ENCODE measurements around the gene AGXT. TPM values are rescaled to one million over a fixed set of nuclear protein-coding genes. Genes with fewer than 3 reads are reported as not detected.
A peak's percentile ranks its signal among the peaks of the same experiment; 100 is the strongest.

The AGXT gene
- total RNA-seq, 1 donor from 2014 or later = not detected

GRCh38 chr2:240886023-240886565 is 17.5 kb downstream of the AGXT start:
- Mint-ChIP-seq H3K4me1 (no peaks in the 10 kb centered on the region), H3K27me3 (ENCODE audit: low read depth) (peaks cover 3% of the 10 kb centered on the region), H3K4me3 (no peak overlapping the region), H3K9me3 (no peaks in the 10 kb centered on the region), H3K36me3 (ENCODE audit: low read depth) (no peaks in the 10 kb centered on the region), H3K27ac (ENCODE audit: unreplicated experiment) (peak overlapping the region; percentile 36)
- no peak for TF ChIP-seq CTCF (conservative IDR thresholded peaks at IDR 0.05)
- no peak for DNase-seq (ENCODE audit: low read depth, low spot score)

- Mint-ChIP-seq H3K9me3 (no peaks in the 10 kb centered on the region), H3K4me3 (no peak overlapping the region), H3K27ac (ENCODE audit: unreplicated experiment) (no peak overlapping the region), H3K4me1 (no peaks in the 10 kb centered on the region), H3K27me3 (ENCODE audit: low read depth) (peaks cover 2% of the 10 kb centered on the region), H3K36me3 (ENCODE audit: low read depth) (no peaks in the 10 kb centered on the region)
- no peak for DNase-seq (ENCODE audit: low read depth, low spot score)
- TF ChIP-seq CTCF (conservative IDR thresholded peaks at IDR 0.05) = no peak
These were observed 18.3 kb downstream of the AGXT start for GRCh38 chr2:240886678-240887609.

- Mint-ChIP-seq H3K36me3 (ENCODE audit: low read depth) (no peaks in the 10 kb centered on the region), H3K9me3 (no peaks in the 10 kb centered on the region), H3K4me3 (no peak overlapping the region), H3K27me3 (ENCODE audit: low read depth) (no peaks in the 10 kb centered on the region), H3K4me1 (no peaks in the 10 kb centered on the region), H3K27ac (ENCODE audit: unreplicated experiment) (no peak overlapping the region)
- DNase-seq (ENCODE audit: low read depth, low spot score) = no peak
- TF ChIP-seq CTCF (conservative IDR thresholded peaks at IDR 0.05) = no peak
These were observed 19.0 kb downstream of the AGXT start for GRCh38 chr2:240887631-240888030.

- no peaks in the 10 kb centered on the region for H3K9me3 Mint-ChIP-seq
- no peaks in the 10 kb centered on the region for H3K27me3 Mint-ChIP-seq (ENCODE audit: low read depth)
- no peaks in the 10 kb centered on the region for H3K36me3 Mint-ChIP-seq (ENCODE audit: low read depth)
- no peak for DNase-seq (ENCODE audit: low read depth, low spot score)
- no peaks in the 10 kb centered on the region for H3K4me1 Mint-ChIP-seq
- no peak overlapping the region for H3K27ac Mint-ChIP-seq (ENCODE audit: unreplicated experiment)
- no peak for TF ChIP-seq CTCF (conservative IDR thresholded peaks at IDR 0.05)
- H3K4me3 Mint-ChIP-seq = no peak overlapping the region
These were observed 19.7 kb downstream of the AGXT start for GRCh38 chr2:240888130-240888889.

GRCh38 chr2:240888890-240889573 is 20.4 kb downstream of the AGXT start:
- Mint-ChIP-seq H3K9me3 (no peaks in the 10 kb centered on the region), H3K4me3 (no peak overlapping the region)
- no peak for DNase-seq (ENCODE audit: low read depth, low spot score)

More at GRCh38 chr2:240888890-240889573, 20.4 kb downstream of the AGXT start:
- Mint-ChIP-seq H3K36me3 (ENCODE audit: low read depth) (no peaks in the 10 kb centered on the region), H3K27me3 (ENCODE audit: low read depth) (no peaks in the 10 kb centered on the region), H3K27ac (ENCODE audit: unreplicated experiment) (no peak overlapping the region), H3K4me1 (peaks cover 4% of the 10 kb centered on the region)
- no peak for TF ChIP-seq CTCF (conservative IDR thresholded peaks at IDR 0.05)

All from neural crest cell (in vitro differentiated cells).